Transverse colon (tissue), 4 donors: ENCODE measurements around the gene CARD16.

Experiments
- EP300 ChIP-seq: sonication (generic); formaldehyde crosslinking; IDR thresholded peaks from one replicate; pipeline ENCODE4 v1.6.1; 2017; ENCODE audit warnings: antibody characterized with exemption, low read depth
- POLR2A ChIP-seq: fragments of 450-650 bp; IDR thresholded peaks from one replicate; pipeline ENCODE4 v1.6.1; 2016; ENCODE audit warnings: antibody characterized with exemption, mild to moderate bottlenecking, moderate library complexity
- POLR2AphosphoS5 ChIP-seq, 3 donors: sonication (generic); formaldehyde crosslinking; IDR thresholded peaks; one replicate each; pipeline ENCODE4 v1.6.1; 2016; ENCODE audit warnings: antibody characterized with exemption in 3 of 3
- TF ChIP-seq, protein P1 (sequence below), 5 experiments: fragments of 200-600 bp in 3 of 5; fragments of 450-650 bp in 2 of 5; sonication (generic) in 3 of 5; IDR thresholded peaks; 1 replicate in 2 of 5; 2 replicates in 3 of 5; pipeline ENCODE4 v1.5.1; 2016 to 2017; ENCODE audit warnings: antibody characterized with exemption in 5 of 5, inconsistent platforms in 3 of 5, mild to moderate bottlenecking in 2 of 5, moderate library complexity in 1 of 5

DNA sequence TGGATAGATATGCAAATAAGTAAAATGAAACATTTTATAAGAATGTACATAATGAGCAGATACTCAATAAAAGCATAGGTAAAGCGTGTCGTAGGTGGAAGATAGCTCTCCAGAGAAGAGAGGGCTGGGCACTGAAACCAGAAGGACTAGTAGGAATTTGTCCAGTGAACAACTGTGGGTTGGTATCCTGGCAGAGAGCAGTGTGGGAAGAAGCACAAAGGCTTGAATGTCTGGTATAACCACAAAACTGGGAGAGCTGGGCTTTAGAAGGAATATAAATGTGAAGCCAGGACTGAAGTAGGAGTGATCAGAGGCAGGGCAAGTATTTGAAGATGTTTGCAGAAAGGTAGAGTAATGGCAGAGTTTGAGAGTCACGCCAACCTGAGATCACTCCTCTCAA is 33.1 kb upstream of the CARD16 start:
- no peak for TF ChIP-seq POLR2AphosphoS5 (IDR thresholded peaks at IDR 0.05)
- TF ChIP-seq, protein P1, sequence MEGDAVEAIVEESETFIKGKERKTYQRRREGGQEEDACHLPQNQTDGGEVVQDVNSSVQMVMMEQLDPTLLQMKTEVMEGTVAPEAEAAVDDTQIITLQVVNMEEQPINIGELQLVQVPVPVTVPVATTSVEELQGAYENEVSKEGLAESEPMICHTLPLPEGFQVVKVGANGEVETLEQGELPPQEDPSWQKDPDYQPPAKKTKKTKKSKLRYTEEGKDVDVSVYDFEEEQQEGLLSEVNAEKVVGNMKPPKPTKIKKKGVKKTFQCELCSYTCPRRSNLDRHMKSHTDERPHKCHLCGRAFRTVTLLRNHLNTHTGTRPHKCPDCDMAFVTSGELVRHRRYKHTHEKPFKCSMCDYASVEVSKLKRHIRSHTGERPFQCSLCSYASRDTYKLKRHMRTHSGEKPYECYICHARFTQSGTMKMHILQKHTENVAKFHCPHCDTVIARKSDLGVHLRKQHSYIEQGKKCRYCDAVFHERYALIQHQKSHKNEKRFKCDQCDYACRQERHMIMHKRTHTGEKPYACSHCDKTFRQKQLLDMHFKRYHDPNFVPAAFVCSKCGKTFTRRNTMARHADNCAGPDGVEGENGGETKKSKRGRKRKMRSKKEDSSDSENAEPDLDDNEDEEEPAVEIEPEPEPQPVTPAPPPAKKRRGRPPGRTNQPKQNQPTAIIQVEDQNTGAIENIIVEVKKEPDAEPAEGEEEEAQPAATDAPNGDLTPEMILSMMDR (IDR thresholded peaks at IDR 0.05), result no peak
- TF ChIP-seq EP300, result no peak
- TF ChIP-seq POLR2A, result no peak
